Sciatic nerve (tissue), 2 donors: ENCODE results near the gene CITED1. TPM values are rescaled to one million over a fixed set of nuclear protein-coding genes. Genes with fewer than 3 reads are reported as not detected.

Experiments used
- ATAC-seq: fragments of 200-7000 bp; cut with Tn5 transposase; one replicate; pipeline ENCODE4 v1.9.1; 2020; ENCODE audit warnings: mild to moderate bottlenecking, moderate library complexity
- DNase-seq: peaks from one replicate; pipeline ENCODE4 v3.0.0-alpha.2; 2020; ENCODE audit warnings: low spot score
- intact Hi-C: fragments of 100-400 bp; cut with DNase I; formaldehyde crosslinking; loops from one replicate; pipeline ENCODE4 v1.14.2; 2022
- total RNA-seq: library from RNA; stranded (reverse); fragmentation: NEBNext Ultra II Directional; extraction: Animal tissue kit (Norgen Biotek cat#: 25700); gene quantifications from one replicate; pipeline ENCODE4 v1.2.1, GENCODE V29; 2021
- donor health status: DM: no; HTN: no; CAD: no.
- donor health status: DM: no; HTN: no; CAD: no.

CITED1 gene
- total RNA-seq, 1 donor from 2014 or later = 1.9 TPM

- ATAC-seq (no peak), DNase-seq (no peak)
- intact Hi-C loops = no loop called here
These were observed 31.2 kb downstream of the CITED1 start for GRCh38 chrX:72274526-72274925.

GRCh38 chrX:72273718-72274117 lies 32.0 kb downstream of the CITED1 start:
- intact Hi-C loops = no loop called here
- no peak for DNase-seq
- no peak for ATAC-seq

- intact Hi-C loops = no loop called here
- no peak for DNase-seq
- ATAC-seq = no peak
These were observed 32.8 kb downstream of the CITED1 start for GRCh38 chrX:72272868-72273267.

GRCh38 chrX:72271812-72272211 lies 33.9 kb downstream of the CITED1 start:
- DNase-seq = no peak
- intact Hi-C loops = no loop called here
- no peak for ATAC-seq

GRCh38 chrX:72271091-72271788 lies 34.5 kb downstream of the CITED1 start:
- ATAC-seq (peak; percentile 38), DNase-seq (no peak)
- intact Hi-C loops = no loop called here

GRCh38 chrX:72270316-72270866 lies 35.3 kb downstream of the CITED1 start:
- DNase-seq (no peak), ATAC-seq (no peak)
- intact Hi-C loops = no loop called here

- intact Hi-C loops = no loop called here
- DNase-seq (no peak), ATAC-seq (no peak)
These were observed 36.0 kb downstream of the CITED1 start for GRCh38 chrX:72269671-72270251.

GRCh38 chrX:72268597-72269365 lies 36.9 kb downstream of the CITED1 start:
- DNase-seq (no peak), ATAC-seq (no peak)
- intact Hi-C loops = no loop called here

- intact Hi-C loops = no loop called here
- ATAC-seq (no peak), DNase-seq (no peak)
These were observed 40.5 kb downstream of the CITED1 start for GRCh38 chrX:72265263-72265662.

GRCh38 chrX:72262077-72262476 lies 43.6 kb downstream of the CITED1 start:
- intact Hi-C loops = no loop called here
- ATAC-seq (no peak), DNase-seq (no peak)

GRCh38 chrX:72260448-72260847 lies 45.3 kb downstream of the CITED1 start:
- ATAC-seq (no peak), DNase-seq (no peak)
- intact Hi-C loops = no loop called here

GRCh38 chrX:72258174-72258573 lies 47.5 kb downstream of the CITED1 start:
- no peak for ATAC-seq
- intact Hi-C loops = no loop called here

GRCh38 chrX:72255864-72256263 lies 49.9 kb downstream of the CITED1 start:
- ATAC-seq (no peak), DNase-seq (no peak)
- intact Hi-C loops = no loop called here

More at GRCh38 chrX:72258174-72258573, 47.5 kb downstream of the CITED1 start:
- DNase-seq = no peak

- DNase-seq = no peak
- no peak for ATAC-seq
- intact Hi-C loops = no loop called here
These were observed 50.3 kb downstream of the CITED1 start for GRCh38 chrX:72255445-72255844.

- no peak for DNase-seq
- no peak for ATAC-seq
- intact Hi-C loops = no loop called here
These were observed 50.9 kb downstream of the CITED1 start for GRCh38 chrX:72254816-72255215.

GRCh38 chrX:72253686-72254085 lies 52.0 kb downstream of the CITED1 start:
- ATAC-seq (no peak), DNase-seq (no peak)
- intact Hi-C loops = no loop called here
